ENCODE results near the gene SCN4A. TPM values are rescaled to one million over a fixed set of nuclear protein-coding genes. Genes with fewer than 3 reads are reported as not detected.
"Not testable (repeated sequence)": the region's sequence is repeated elsewhere in the genome, so short reads cannot be mapped to it uniquely, and the experiment has no call there.

SCN4A gene
- total RNA-seq, result under 1 TPM in 2 of 3 donors, not detected in 1; 0.05 to 0.14 TPM

DNA sequence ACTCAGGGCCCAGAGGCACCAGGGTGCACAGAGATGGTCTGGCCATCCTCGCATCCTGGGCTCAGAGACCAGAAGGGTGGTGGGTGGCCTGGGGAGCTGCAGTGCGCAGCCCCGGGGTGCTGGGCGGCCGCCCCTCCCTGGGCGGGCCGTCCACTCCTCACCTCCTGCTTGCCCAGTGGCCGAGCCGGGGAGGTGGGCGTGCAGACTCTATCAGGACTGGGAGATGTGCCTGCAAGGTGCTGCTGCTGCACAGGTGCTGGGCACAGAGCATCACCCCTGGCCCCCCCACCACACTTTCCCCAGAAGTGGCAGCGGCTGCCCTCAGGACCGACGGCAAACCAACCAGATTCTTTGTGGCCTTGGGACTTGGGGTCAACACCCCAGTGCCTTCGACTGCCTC lies at the start of gene SCN4A:
Gene SCN4A, minus strand, starts transcription at position 123 of the 400 bp plus-strand sequence. Its CDS starts 77 bp downstream, at position 46.
- H3K9me3 Mint-ChIP-seq, result no peaks in the 10 kb centered on the region
- H3K27me3 Mint-ChIP-seq (ENCODE audit: low read depth), result no peaks in the 10 kb centered on the region
- DNase-seq (no peak), ATAC-seq (no peak)
- H3K36me3 Mint-ChIP-seq (ENCODE audit: insufficient read depth), result no peaks in the 10 kb centered on the region
- no peaks in the 10 kb centered on the region for H3K4me1 Mint-ChIP-seq (ENCODE audit: low read depth)
- no peak within 1 kb of the TSS for H3K4me3 Mint-ChIP-seq

GRCh38 chr17:64020056-64020766 lies 47.5 kb upstream of the SCN4A start, which contains the start of gene ICAM2:
Gene ICAM2 (minus strand): TSS chr17:64020633. CDS start chr17:64006691, 13,942 bp downstream.
- no peaks in the 10 kb centered on the region for H3K27me3 Mint-ChIP-seq (ENCODE audit: low read depth)
- H3K36me3 Mint-ChIP-seq (ENCODE audit: insufficient read depth), result peaks cover 4% of the 10 kb centered on the region
- DNase-seq, result peak; percentile 83
- peaks cover 70% of the 10 kb centered on the region for H3K4me1 Mint-ChIP-seq (ENCODE audit: low read depth)
- peak within 1 kb of the TSS; percentile 95 for H3K4me3 Mint-ChIP-seq
- H3K9me3 Mint-ChIP-seq, result no peaks in the 10 kb centered on the region
- peak; percentile 77 to 78 for ATAC-seq

- H3K36me3 Mint-ChIP-seq (ENCODE audit: insufficient read depth); DNase-seq; H3K27me3 Mint-ChIP-seq (ENCODE audit: low read depth); H3K9me3 Mint-ChIP-seq: not testable (repeated sequence)
- peaks cover 68% of the 10 kb centered on the region for H3K4me1 Mint-ChIP-seq (ENCODE audit: low read depth)
- ATAC-seq, result peak; percentile 8 to 12
- H3K4me3 Mint-ChIP-seq, result peak overlapping the region; percentile 95
Measured at GRCh38 chr17:64019551-64019961, 46.8 kb upstream of the SCN4A start.

- DNase-seq (no peak), ATAC-seq (no peak)
- no peaks in the 10 kb centered on the region for H3K27me3 Mint-ChIP-seq (ENCODE audit: low read depth)
- peaks cover 6% of the 10 kb centered on the region for H3K36me3 Mint-ChIP-seq (ENCODE audit: insufficient read depth)
- H3K9me3 Mint-ChIP-seq, result no peaks in the 10 kb centered on the region
- peak overlapping the region; percentile 95 for H3K4me3 Mint-ChIP-seq
- peaks cover 70% of the 10 kb centered on the region for H3K4me1 Mint-ChIP-seq (ENCODE audit: low read depth)
Measured at GRCh38 chr17:64017381-64017980, 44.8 kb upstream of the SCN4A start.

DNA sequence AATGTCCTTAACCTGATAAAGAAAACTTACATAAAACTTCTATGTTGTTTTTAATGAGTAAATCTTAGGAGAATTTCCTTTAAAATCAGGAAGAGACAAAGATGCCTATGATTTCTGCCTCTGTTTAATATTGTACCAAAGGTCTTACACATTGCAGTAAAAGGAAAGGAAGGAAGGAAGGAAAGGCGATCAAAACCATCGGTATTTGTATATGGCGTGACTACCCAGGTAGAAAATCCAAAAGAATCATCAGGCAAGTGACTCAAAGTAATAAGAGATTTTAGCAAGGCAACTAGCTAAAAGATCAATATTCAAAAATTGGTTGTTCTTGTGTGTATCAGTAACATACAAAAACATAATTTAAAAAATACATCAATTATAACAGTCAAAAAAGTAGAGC lies 44.3 kb upstream of the SCN4A start:
- no peak for ATAC-seq
- peaks cover 65% of the 10 kb centered on the region for H3K4me1 Mint-ChIP-seq (ENCODE audit: low read depth)
- peak overlapping the region; percentile 79 for H3K4me3 Mint-ChIP-seq
- no peak for DNase-seq
- no peaks in the 10 kb centered on the region for H3K9me3 Mint-ChIP-seq
- peaks cover 7% of the 10 kb centered on the region for H3K36me3 Mint-ChIP-seq (ENCODE audit: insufficient read depth)
- H3K27me3 Mint-ChIP-seq (ENCODE audit: low read depth), result no peaks in the 10 kb centered on the region

- Mint-ChIP-seq H3K27me3 (ENCODE audit: low read depth) (no peaks in the 10 kb centered on the region), H3K36me3 (ENCODE audit: insufficient read depth) (peaks cover 11% of the 10 kb centered on the region), H3K4me1 (ENCODE audit: low read depth) (peaks cover 68% of the 10 kb centered on the region), H3K9me3 (no peaks in the 10 kb centered on the region), H3K4me3 (peak overlapping the region; percentile 79)
- ATAC-seq (no peak), DNase-seq (no peak)
Measured at GRCh38 chr17:64016231-64016784, 43.6 kb upstream of the SCN4A start.

DNA sequence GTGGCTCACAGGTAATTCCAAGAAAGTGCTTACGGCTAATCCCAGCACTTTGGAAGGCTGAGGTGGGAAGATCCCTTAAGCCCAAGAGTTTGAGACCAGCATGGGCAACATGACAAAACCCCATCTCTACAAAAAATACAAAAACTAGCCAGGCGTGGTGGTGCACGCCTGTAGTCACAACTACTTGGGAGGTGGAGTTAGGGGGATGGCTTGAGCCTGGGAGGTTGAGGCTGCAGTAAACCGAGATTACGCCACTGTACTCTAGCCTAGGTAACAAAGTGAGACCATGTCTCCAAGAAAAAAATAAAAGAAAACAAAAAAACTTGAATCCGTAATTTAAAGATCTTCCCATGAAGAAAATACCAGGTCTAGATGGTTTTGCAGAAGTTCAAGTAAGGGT lies 42.7 kb upstream of the SCN4A start:
- Mint-ChIP-seq H3K4me1 (ENCODE audit: low read depth) (peaks cover 69% of the 10 kb centered on the region), H3K9me3 (no peaks in the 10 kb centered on the region), H3K4me3 (peak overlapping the region; percentile 58), H3K27me3 (ENCODE audit: low read depth) (no peaks in the 10 kb centered on the region), H3K36me3 (ENCODE audit: insufficient read depth) (peaks cover 16% of the 10 kb centered on the region)
- DNase-seq (no peak), ATAC-seq (no peak)

- ATAC-seq (no peak), DNase-seq (no peak)
- Mint-ChIP-seq H3K27me3 (ENCODE audit: low read depth) (no peaks in the 10 kb centered on the region), H3K36me3 (ENCODE audit: insufficient read depth) (peaks cover 18% of the 10 kb centered on the region), H3K4me1 (ENCODE audit: low read depth) (peaks cover 73% of the 10 kb centered on the region), H3K9me3 (no peaks in the 10 kb centered on the region), H3K4me3 (no peak overlapping the region)
Measured at GRCh38 chr17:64009571-64010402, 37.1 kb upstream of the SCN4A start.

GRCh38 chr17:64008830-64009229 lies 36.1 kb upstream of the SCN4A start:
- no peak for ATAC-seq
- Mint-ChIP-seq H3K9me3 (no peaks in the 10 kb centered on the region), H3K27me3 (ENCODE audit: low read depth) (no peaks in the 10 kb centered on the region), H3K4me3 (no peak overlapping the region), H3K36me3 (ENCODE audit: insufficient read depth) (peaks cover 24% of the 10 kb centered on the region), H3K4me1 (ENCODE audit: low read depth) (peaks cover 66% of the 10 kb centered on the region)
- DNase-seq, result no peak

DNA sequence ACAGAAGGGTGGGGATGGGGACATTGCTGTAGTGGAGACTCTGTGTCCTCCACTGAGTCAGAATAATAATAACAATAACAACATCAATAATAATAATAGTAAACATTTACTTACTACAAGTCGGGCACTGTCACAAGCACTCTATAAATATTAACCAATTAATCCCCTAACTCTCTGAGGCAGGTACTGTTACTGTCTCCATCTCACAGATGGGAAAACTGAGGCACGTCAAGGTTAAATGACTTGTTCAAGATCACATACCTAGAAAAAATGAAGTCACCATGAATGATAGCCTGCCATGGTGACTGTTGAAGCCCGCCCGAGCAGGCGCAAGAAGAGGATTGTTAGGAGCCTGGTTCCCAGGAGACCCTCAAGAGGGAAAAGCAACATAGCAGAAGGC lies 35.6 kb upstream of the SCN4A start:
- Mint-ChIP-seq H3K27me3 (ENCODE audit: low read depth) (no peaks in the 10 kb centered on the region), H3K9me3 (no peaks in the 10 kb centered on the region), H3K4me3 (no peak overlapping the region), H3K4me1 (ENCODE audit: low read depth) (peaks cover 62% of the 10 kb centered on the region), H3K36me3 (ENCODE audit: insufficient read depth) (peaks cover 28% of the 10 kb centered on the region)
- DNase-seq (no peak), ATAC-seq (no peak)

- Mint-ChIP-seq H3K27me3 (ENCODE audit: low read depth) (no peaks in the 10 kb centered on the region), H3K36me3 (ENCODE audit: insufficient read depth) (peaks cover 29% of the 10 kb centered on the region), H3K4me1 (ENCODE audit: low read depth) (peaks cover 57% of the 10 kb centered on the region), H3K9me3 (no peaks in the 10 kb centered on the region), H3K4me3 (no peak overlapping the region)
- no peak for DNase-seq
- no peak for ATAC-seq
Measured at GRCh38 chr17:64007838-64008282, 35.1 kb upstream of the SCN4A start.

DNA sequence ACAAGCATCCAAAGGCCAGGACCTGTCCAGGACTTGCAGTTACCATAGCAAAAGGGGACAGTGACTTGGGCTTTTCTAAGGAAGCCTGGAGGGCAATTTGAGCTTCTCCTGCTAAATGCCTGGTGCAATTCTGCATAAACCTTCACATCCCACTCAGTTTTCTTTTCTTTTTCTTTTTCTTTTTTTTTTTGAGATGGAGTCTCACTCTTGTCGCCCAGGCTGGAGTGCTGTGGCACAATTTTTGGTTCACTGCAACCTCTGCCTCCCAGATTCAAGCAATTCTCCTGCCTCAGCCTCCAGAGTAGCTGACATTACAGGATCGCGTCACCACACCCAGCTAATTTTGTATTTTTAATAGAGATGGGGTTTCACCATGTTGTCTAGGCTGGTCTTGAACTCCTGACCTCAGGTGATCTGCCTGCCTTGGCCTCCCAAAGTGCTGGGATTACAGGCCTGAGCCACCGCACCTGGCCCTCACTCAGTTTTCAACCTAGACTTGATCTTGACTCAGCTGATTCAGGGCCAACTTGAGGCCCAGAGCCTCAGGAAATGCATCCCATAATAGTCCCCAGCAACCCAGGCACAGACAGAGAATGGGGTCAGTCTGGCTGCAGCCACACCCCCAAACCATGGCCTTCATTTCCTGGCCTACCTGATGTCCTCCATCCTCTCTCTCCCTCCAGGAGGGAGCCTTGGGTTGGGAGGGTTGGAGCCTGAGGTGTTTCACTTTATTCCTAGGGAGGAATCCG lies 34.5 kb upstream of the SCN4A start:
- H3K27me3 Mint-ChIP-seq (ENCODE audit: low read depth); ATAC-seq; H3K9me3 Mint-ChIP-seq; DNase-seq; H3K4me3 Mint-ChIP-seq: not testable (repeated sequence)
- Mint-ChIP-seq H3K4me1 (ENCODE audit: low read depth) (peaks cover 54% of the 10 kb centered on the region), H3K36me3 (ENCODE audit: insufficient read depth) (peaks cover 29% of the 10 kb centered on the region)

DNA sequence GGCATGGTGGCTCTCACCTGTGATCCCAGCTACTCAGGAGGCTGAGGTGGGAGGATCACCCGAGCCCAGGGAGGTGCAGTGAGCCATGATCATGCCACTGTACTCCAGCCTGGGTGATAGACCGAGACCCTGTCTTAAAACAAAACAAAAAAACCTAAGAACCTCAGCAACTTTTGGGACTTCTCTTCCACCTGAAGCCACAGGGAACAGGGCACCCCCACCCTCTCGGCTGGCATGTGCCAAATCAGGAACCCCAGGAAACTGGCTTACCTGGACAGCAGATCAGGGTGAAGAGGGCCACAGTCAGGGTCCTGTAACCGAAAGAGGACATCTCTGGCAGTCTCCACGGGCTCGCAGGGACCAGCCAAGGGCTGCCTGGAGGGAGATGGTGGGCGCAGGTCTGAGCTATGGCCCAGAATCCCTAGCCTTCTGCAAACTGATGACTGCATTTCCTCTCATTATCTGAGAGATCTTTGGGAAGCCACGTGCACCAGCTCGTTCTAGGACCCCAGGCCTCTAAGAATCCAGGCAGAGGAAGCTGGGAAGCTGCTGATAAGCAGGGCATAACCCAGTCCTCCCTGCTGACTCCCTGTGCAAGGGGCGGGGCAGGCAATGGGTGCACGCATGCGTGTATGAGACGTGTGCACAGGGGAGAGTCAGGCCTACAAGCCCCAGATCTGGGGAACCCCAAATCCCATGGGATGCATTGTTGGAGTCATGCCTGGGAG lies 33.8 kb upstream of the SCN4A start:
- H3K27me3 Mint-ChIP-seq (ENCODE audit: low read depth), result no peaks in the 10 kb centered on the region
- ATAC-seq (no peak), DNase-seq (no peak)
- H3K36me3 Mint-ChIP-seq (ENCODE audit: insufficient read depth), result peaks cover 24% of the 10 kb centered on the region
- no peaks in the 10 kb centered on the region for H3K9me3 Mint-ChIP-seq
- H3K4me1 Mint-ChIP-seq (ENCODE audit: low read depth), result peaks cover 48% of the 10 kb centered on the region
- no peak overlapping the region for H3K4me3 Mint-ChIP-seq
